HG02943 (cell line): ENCODE results near the gene DSN1.

Source experiments
- ATAC-seq: cut with Tn5 transposase; IDR thresholded peaks from one replicate; pipeline ENCODE4 v1.9.1; 2021; ENCODE audit warnings: mild to moderate bottlenecking, low read depth, moderate library complexity; ENCODE audit not compliant: unreplicated experiment

Gene DSN1

GRCh38 chr20:36761125-36761524, 12.4 kb downstream of the DSN1 start:
- no peak for ATAC-seq

- ATAC-seq: no peak
These were observed 12.9 kb downstream of the DSN1 start for GRCh38 chr20:36760647-36761046.

GRCh38 chr20:36758276-36758675, 15.3 kb downstream of the DSN1 start:
- no peak for ATAC-seq

- ATAC-seq: no peak
These were observed 17.1 kb downstream of the DSN1 start for GRCh38 chr20:36756496-36756895.

GRCh38 chr20:36754656-36755222, 18.8 kb downstream of the DSN1 start:
- no peak for ATAC-seq

- no peak for ATAC-seq
These were observed 21.0 kb downstream of the DSN1 start for GRCh38 chr20:36752582-36752981.

- ATAC-seq: peak; percentile 87
These were observed 27.5 kb downstream of the DSN1 start, which contains the start of gene NDRG3 for GRCh38 chr20:36745927-36746659. Gene NDRG3 (minus strand): TSS chr20:36746090. CDS start chr20:36721735, 24,355 bp downstream.

- ATAC-seq: peak; percentile 31
These were observed 28.2 kb downstream of the DSN1 start for GRCh38 chr20:36745234-36745926.

- no peak for ATAC-seq
These were observed 28.8 kb downstream of the DSN1 start for GRCh38 chr20:36744764-36745191.

- no peak for ATAC-seq
These were observed 29.3 kb downstream of the DSN1 start for GRCh38 chr20:36744243-36744642.

GRCh38 chr20:36742558-36742957, 31.0 kb downstream of the DSN1 start:
- no peak for ATAC-seq

GRCh38 chr20:36741072-36741471, 32.5 kb downstream of the DSN1 start:
- ATAC-seq: no peak

- no peak for ATAC-seq
These were observed 36.4 kb downstream of the DSN1 start for GRCh38 chr20:36737183-36737499.

- no peak for ATAC-seq
These were observed 36.9 kb downstream of the DSN1 start for GRCh38 chr20:36736451-36737182.

- no peak for ATAC-seq
These were observed 41.1 kb downstream of the DSN1 start for GRCh38 chr20:36732456-36732855.

GRCh38 chr20:36728986-36729385, 44.6 kb downstream of the DSN1 start:
- ATAC-seq: no peak

GRCh38 chr20:36726168-36726567, 47.4 kb downstream of the DSN1 start:
- ATAC-seq: no peak

GRCh38 chr20:36720510-36720909, 53.1 kb downstream of the DSN1 start:
- ATAC-seq: no peak

- ATAC-seq: no peak
These were observed 55.9 kb downstream of the DSN1 start for GRCh38 chr20:36717657-36718056.

- no peak for ATAC-seq
These were observed 56.5 kb downstream of the DSN1 start for GRCh38 chr20:36717021-36717420.

- ATAC-seq: no peak
These were observed 60.8 kb downstream of the DSN1 start for GRCh38 chr20:36712775-36713174.
